ENCODE measurements around the gene E2F2. TPM values are rescaled to one million over a fixed set of nuclear protein-coding genes. Genes with fewer than 3 reads are reported as not detected.

Gene E2F2
- 3.4 and 3.9 TPM in 2 replicates for total RNA-seq (2014; rRNA removed; shearing (Covaris generic))
- polyA plus RNA-seq (2014; cell fraction: nucleus; rRNA removed): 13.1 and 15.6 TPM in 2 replicates

- DNase-seq (ENCODE audit: extremely low read depth, low read depth): peak; percentile 79
Observed at GRCh38 chr1:23530747-23531561, at the start of gene E2F2. E2F2 (minus strand) TSS chr1:23531233; CDS start chr1:23530793, 440 bp downstream.

GRCh38 chr1:23578997-23579363 is 47.9 kb upstream of the E2F2 start:
- no peak for DNase-seq (ENCODE audit: extremely low read depth, low read depth)

- DNase-seq (ENCODE audit: extremely low read depth, low read depth): no peak
Observed at GRCh38 chr1:23578311-23578996, 47.4 kb upstream of the E2F2 start.

GRCh38 chr1:23577056-23578004 is 46.3 kb upstream of the E2F2 start:
- no peak for DNase-seq (ENCODE audit: extremely low read depth, low read depth)

- DNase-seq (ENCODE audit: extremely low read depth, low read depth): no peak
Observed at GRCh38 chr1:23576338-23577055, 45.5 kb upstream of the E2F2 start.

- no peak for DNase-seq (ENCODE audit: extremely low read depth, low read depth)
Observed at GRCh38 chr1:23575226-23575810, 44.3 kb upstream of the E2F2 start.

GRCh38 chr1:23574265-23574754 is 43.3 kb upstream of the E2F2 start:
- DNase-seq (ENCODE audit: extremely low read depth, low read depth): no peak

- DNase-seq (ENCODE audit: extremely low read depth, low read depth): no peak
Observed at GRCh38 chr1:23573574-23574182, 42.6 kb upstream of the E2F2 start.

GRCh38 chr1:23571465-23571864 is 40.4 kb upstream of the E2F2 start:
- DNase-seq (ENCODE audit: extremely low read depth, low read depth): no peak

- DNase-seq (ENCODE audit: extremely low read depth, low read depth): no peak
Observed at GRCh38 chr1:23570001-23570691, 39.1 kb upstream of the E2F2 start.

GRCh38 chr1:23568608-23569383 is 37.8 kb upstream of the E2F2 start:
- no peak for DNase-seq (ENCODE audit: extremely low read depth, low read depth)

GRCh38 chr1:23567996-23568607 is 37.1 kb upstream of the E2F2 start:
- no peak for DNase-seq (ENCODE audit: extremely low read depth, low read depth)

- DNase-seq (ENCODE audit: extremely low read depth, low read depth): no peak
Observed at GRCh38 chr1:23567629-23567995, 36.6 kb upstream of the E2F2 start.

- DNase-seq (ENCODE audit: extremely low read depth, low read depth): no peak
Observed at GRCh38 chr1:23566304-23566703, 35.3 kb upstream of the E2F2 start.

GRCh38 chr1:23565776-23566175 is 34.7 kb upstream of the E2F2 start:
- no peak for DNase-seq (ENCODE audit: extremely low read depth, low read depth)

- DNase-seq (ENCODE audit: extremely low read depth, low read depth): no peak
Observed at GRCh38 chr1:23564529-23565122, 33.6 kb upstream of the E2F2 start.

- DNase-seq (ENCODE audit: extremely low read depth, low read depth): no peak
Observed at GRCh38 chr1:23563755-23564374, 32.8 kb upstream of the E2F2 start.
